ENCODE measurements around the gene SULT1C3. TPM values are rescaled to one million over a fixed set of nuclear protein-coding genes. Genes with fewer than 3 reads are reported as not detected.
A peak's percentile ranks its signal among the peaks of the same experiment; 100 is the strongest.
"Not testable (repeated sequence)": the region's sequence is repeated elsewhere in the genome, so short reads cannot be mapped to it uniquely, and the experiment has no call there.

The SULT1C3 gene
- total RNA-seq, 1 donor from 2014 or later, result not detected

- DNase-seq (ENCODE audit: low read depth), result no peak
Observed at GRCh38 chr2:108244667-108245414, 5.1 kb downstream of the SULT1C3 start.

GRCh38 chr2:108253106-108253505 lies 13.3 kb downstream of the SULT1C3 start:
- DNase-seq (ENCODE audit: low read depth), result no peak

GRCh38 chr2:108257757-108258331 lies 18.1 kb downstream of the SULT1C3 start:
- no peak for DNase-seq (ENCODE audit: low read depth)

GRCh38 chr2:108260773-108261172 lies 21.0 kb downstream of the SULT1C3 start:
- no peak for DNase-seq (ENCODE audit: low read depth)

- no peak for DNase-seq (ENCODE audit: low read depth)
Observed at GRCh38 chr2:108262036-108262435, 22.3 kb downstream of the SULT1C3 start.

- no peak for DNase-seq (ENCODE audit: low read depth)
Observed at GRCh38 chr2:108263401-108263800, 23.6 kb downstream of the SULT1C3 start.

- no peak for DNase-seq (ENCODE audit: low read depth)
Observed at GRCh38 chr2:108266218-108266617, 26.4 kb downstream of the SULT1C3 start.

GRCh38 chr2:108267101-108267500 lies 27.3 kb downstream of the SULT1C3 start:
- no peak for DNase-seq (ENCODE audit: low read depth)

GRCh38 chr2:108268001-108268400 lies 28.2 kb downstream of the SULT1C3 start:
- peak; percentile 64 for DNase-seq (ENCODE audit: low read depth)

- no peak for DNase-seq (ENCODE audit: low read depth)
Observed at GRCh38 chr2:108270346-108270745, 30.6 kb downstream of the SULT1C3 start.

GRCh38 chr2:108270768-108271506 lies 31.2 kb downstream of the SULT1C3 start:
- no peak for DNase-seq (ENCODE audit: low read depth)

- DNase-seq (ENCODE audit: low read depth), result peak; percentile 85
Observed at GRCh38 chr2:108271691-108272253, 32.0 kb downstream of the SULT1C3 start.

- DNase-seq (ENCODE audit: low read depth), result peak; percentile 61
Observed at GRCh38 chr2:108278631-108279030, 38.9 kb downstream of the SULT1C3 start.

GRCh38 chr2:108279468-108279867 lies 39.7 kb downstream of the SULT1C3 start:
- no peak for DNase-seq (ENCODE audit: low read depth)

GRCh38 chr2:108280466-108280865 lies 40.7 kb downstream of the SULT1C3 start:
- no peak for DNase-seq (ENCODE audit: low read depth)

GRCh38 chr2:108284566-108284965 lies 44.8 kb downstream of the SULT1C3 start:
- DNase-seq (ENCODE audit: low read depth), result not testable (repeated sequence)

GRCh38 chr2:108285616-108286015 lies 45.8 kb downstream of the SULT1C3 start:
- no peak for DNase-seq (ENCODE audit: low read depth)

- no peak for DNase-seq (ENCODE audit: low read depth)
Observed at GRCh38 chr2:108287169-108287568, 47.4 kb downstream of the SULT1C3 start.

- DNase-seq (ENCODE audit: low read depth), result no peak
Observed at GRCh38 chr2:108288534-108289106, 48.9 kb downstream of the SULT1C3 start, which contains the start of gene SULT1C2. Gene SULT1C2 (plus strand): TSS chr2:108288895. CDS start chr2:108293668, 4,773 bp downstream.

GRCh38 chr2:108293850-108294249 lies 54.1 kb downstream of the SULT1C3 start:
- no peak for DNase-seq (ENCODE audit: low read depth)

GRCh38 chr2:108297436-108298141 lies 57.8 kb downstream of the SULT1C3 start:
- DNase-seq (ENCODE audit: low read depth), result peak; percentile 66

All from myocyte (in vitro differentiated cells).